ENCODE measurements around the gene GRM7.

The GRM7 gene

GRCh38 chr3:7565574-7565973 is 704.7 kb downstream of the GRM7 start:
- DNase-seq (ENCODE audit: low read depth in 1 of 2, low spot score in 1 of 2) = no peak

GRCh38 chr3:7567160-7567559 is 706.2 kb downstream of the GRM7 start:
- no peak for DNase-seq (ENCODE audit: low read depth in 1 of 2, low spot score in 1 of 2)

GRCh38 chr3:7568526-7569184 is 707.7 kb downstream of the GRM7 start:
- no peak for DNase-seq (ENCODE audit: low read depth in 1 of 2, low spot score in 1 of 2)

- no peak for DNase-seq (ENCODE audit: low read depth in 1 of 2, low spot score in 1 of 2)
These were observed 712.4 kb downstream of the GRM7 start for GRCh38 chr3:7573330-7573729.

DNA sequence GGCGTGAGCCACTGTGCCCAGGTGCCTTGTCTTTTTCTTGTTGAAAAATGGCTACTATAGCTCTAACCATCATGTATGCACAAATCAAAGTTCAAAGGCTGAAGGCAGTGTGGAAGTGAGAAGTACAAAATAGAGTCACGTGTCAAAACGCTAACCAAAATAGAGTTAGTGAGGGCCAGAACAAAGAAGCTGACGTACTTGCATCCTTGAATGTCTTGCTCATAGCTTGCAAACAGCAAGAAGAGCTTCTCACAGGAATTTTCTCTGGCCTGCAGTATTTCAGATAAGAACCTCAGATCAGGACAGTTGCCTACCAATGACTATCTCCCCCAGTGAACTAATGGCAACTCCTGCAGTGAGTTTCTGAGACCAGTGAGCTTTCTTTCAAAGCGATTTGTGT is 713.5 kb downstream of the GRM7 start:
- no peak for DNase-seq (ENCODE audit: low read depth in 1 of 2, low spot score in 1 of 2)

DNA sequence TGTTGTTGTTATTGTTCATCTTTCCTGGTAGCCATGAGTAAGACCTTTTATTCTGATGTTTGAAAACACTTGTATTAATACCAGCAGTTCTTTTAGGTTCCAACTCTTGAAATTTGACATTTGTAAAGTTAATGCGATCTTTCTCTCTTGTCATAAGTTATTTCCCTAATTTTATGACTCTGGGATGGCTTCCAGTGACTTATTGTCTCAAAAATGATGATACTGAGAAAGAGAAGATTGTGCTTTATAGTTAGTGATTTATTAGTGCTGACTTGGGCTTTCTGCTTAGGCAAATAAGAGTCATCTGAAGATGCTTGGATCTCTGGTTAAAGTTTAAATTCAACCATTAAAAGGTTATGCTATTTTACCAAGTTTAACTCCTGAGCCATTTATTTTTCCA is 715.2 kb downstream of the GRM7 start:
- no peak for DNase-seq (ENCODE audit: low read depth in 1 of 2, low spot score in 1 of 2)

- no peak for DNase-seq (ENCODE audit: low read depth in 1 of 2, low spot score in 1 of 2)
These were observed 715.6 kb downstream of the GRM7 start for GRCh38 chr3:7576506-7576905.

DNA sequence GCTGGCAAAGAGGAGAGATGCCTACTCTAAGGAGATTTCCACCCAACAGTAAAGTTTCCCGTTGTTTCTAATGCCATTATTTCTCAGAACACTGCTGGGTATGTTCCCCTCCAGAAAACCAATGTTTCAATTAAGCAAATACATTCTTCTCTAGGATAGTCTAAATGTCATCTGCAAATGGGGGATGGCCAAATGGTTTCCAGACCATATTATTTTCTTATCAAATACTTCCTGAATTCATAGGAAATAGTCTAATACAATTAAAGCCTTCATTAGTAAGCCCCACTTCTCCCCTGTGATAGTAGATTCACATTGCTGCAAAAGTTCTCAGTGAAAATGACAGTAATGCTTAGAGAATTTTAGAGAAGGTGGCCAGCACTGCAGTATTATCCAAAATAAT is 716.6 kb downstream of the GRM7 start:
- no peak for DNase-seq (ENCODE audit: low read depth in 1 of 2, low spot score in 1 of 2)

- DNase-seq (ENCODE audit: low read depth in 1 of 2, low spot score in 1 of 2) = no peak
These were observed 720.9 kb downstream of the GRM7 start for GRCh38 chr3:7581831-7582230.

DNA sequence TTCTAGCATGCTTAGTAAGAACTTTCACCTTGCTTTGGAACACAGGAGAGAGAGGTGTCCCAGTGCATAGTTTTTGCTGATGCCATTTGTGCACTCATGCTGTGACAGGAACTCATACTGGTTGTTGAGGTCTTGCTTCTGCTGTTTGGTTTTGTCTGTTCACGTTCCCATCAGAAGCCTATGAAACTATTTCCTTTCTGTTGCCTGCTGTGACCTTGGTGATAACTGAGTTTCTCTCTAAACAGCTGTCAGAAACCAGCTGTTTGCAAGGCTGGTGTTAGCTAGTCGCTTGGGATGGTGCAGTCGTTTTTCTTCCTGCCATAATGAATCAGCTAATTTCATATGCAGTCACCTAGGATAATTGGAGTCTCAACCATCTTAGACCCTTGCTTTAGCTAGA is 724.1 kb downstream of the GRM7 start:
- no peak for DNase-seq (ENCODE audit: low read depth in 1 of 2, low spot score in 1 of 2)

- no peak for DNase-seq (ENCODE audit: low read depth in 1 of 2, low spot score in 1 of 2)
These were observed 727.3 kb downstream of the GRM7 start for GRCh38 chr3:7588236-7588635.

GRCh38 chr3:7589526-7589925 is 728.6 kb downstream of the GRM7 start:
- DNase-seq (ENCODE audit: low read depth in 1 of 2, low spot score in 1 of 2) = no peak

GRCh38 chr3:7602297-7602696 is 741.4 kb downstream of the GRM7 start:
- DNase-seq (ENCODE audit: low read depth in 1 of 2, low spot score in 1 of 2) = no peak

- DNase-seq (ENCODE audit: low read depth in 1 of 2, low spot score in 1 of 2) = no peak
These were observed 746.2 kb downstream of the GRM7 start for GRCh38 chr3:7607083-7607482.

GRCh38 chr3:7607676-7608075 is 746.8 kb downstream of the GRM7 start:
- DNase-seq (ENCODE audit: low read depth in 1 of 2, low spot score in 1 of 2) = no peak

- no peak for DNase-seq (ENCODE audit: low read depth in 1 of 2, low spot score in 1 of 2)
These were observed 749.7 kb downstream of the GRM7 start for GRCh38 chr3:7610634-7611033.

DNA sequence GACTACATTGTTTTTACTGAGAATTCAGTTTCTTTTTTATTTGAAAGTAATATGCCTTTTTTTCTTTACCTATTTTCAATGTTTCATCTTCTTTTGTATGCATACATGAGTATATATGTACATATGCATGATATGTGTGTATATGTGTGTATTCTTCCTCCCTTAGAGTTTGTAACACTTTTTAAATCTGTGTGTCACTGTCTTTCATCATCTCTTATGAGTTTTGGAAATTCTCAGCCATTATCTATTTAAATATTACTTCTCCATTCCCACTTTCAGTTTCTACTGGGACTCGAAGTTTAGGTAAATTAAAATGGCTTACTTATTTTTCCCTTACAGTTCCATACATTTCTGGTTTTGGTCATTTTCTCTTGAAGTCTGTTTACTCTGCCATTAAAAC is 754.1 kb downstream of the GRM7 start:
- DNase-seq (ENCODE audit: low read depth in 1 of 2, low spot score in 1 of 2) = no peak

DNA sequence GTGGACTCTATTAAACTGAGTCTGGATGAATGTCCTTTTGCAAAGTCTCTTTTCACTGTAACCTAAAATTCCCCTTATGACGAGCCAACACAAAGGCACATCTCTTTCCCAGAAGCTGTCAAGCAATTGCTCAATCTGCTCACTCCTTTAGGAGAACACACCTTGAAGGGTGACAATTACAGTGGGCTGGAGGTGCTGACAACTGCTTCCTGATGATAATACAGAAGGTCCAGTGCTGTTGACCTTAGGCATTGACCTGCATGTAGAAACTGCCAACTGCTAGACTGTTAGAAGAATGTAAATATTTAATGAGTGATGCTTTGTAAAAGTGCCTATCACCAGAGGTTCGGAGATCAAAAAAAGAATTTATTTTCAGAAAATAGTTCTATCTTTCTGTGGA is 757.7 kb downstream of the GRM7 start:
- DNase-seq (ENCODE audit: low read depth in 1 of 2, low spot score in 1 of 2) = no peak

- DNase-seq (ENCODE audit: low read depth in 1 of 2, low spot score in 1 of 2) = no peak
These were observed 759.5 kb downstream of the GRM7 start for GRCh38 chr3:7620401-7620800.

DNA sequence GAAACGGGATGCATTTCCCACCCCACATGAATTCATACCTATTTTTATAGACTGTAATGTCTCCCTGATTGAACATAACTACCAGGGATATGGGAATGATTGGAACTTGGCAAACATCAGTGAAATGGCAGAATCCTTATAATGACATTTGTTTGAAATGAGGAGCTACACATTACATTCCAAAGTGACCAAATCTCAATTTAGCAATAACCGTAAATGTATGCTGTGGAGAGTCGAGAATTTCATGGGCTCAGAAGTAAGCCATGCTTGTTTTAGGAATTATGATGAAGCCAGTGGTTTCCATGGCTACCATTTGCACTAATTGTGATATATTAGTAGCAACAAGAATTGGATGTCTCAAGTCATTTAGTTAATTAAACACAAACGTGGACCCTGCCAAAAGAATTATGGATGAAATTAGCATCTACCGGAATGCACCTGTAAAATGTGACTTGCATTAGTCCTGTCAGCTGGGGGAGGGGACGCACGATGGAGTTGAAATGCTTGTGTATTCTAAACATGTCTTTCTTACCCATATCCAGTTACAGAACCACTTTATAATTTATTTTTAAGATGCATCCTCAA is 760.2 kb downstream of the GRM7 start:
- no peak for DNase-seq (ENCODE audit: low read depth in 1 of 2, low spot score in 1 of 2)

DNA sequence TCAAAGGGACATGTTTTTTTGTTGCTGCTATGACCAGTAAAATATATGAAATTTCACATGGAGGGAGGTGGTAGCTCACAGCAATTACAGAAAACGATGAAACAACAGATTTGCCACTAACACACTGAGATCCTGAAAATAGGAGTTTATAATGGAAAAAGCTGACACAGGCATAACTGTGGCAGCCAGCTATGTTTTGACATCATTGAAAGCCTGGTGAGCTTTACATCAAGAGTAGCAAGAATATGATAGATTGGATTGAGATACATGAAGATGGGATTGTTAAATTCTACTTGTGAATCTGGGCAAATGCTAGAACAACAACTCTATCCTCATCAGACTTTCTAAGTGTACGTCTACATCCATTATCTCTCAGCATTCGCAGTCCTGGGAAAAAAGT is 760.7 kb downstream of the GRM7 start:
- DNase-seq (ENCODE audit: low read depth in 1 of 2, low spot score in 1 of 2) = no peak

DNA sequence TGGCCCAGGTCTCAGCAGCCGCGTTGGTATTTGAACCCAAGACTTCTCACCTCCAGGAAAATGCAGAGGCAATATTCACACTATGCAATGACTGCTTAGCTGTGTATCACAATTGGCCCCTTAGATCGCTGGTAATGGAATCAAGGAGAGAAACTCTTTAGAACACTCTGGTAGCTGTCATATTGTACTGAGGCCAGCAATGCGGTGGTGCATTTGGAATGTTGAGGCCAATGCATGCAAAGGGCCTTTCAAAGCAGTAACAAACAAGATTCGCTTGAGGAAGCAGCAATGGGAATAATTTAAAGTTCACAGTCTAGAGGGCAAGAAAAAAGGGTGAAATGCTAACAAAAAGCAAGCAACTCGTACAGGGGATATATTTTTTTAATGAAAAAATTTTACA is 764.1 kb downstream of the GRM7 start:
- no peak for DNase-seq (ENCODE audit: low read depth in 1 of 2, low spot score in 1 of 2)

- no peak for DNase-seq (ENCODE audit: low read depth in 1 of 2, low spot score in 1 of 2)
These were observed 769.5 kb downstream of the GRM7 start for GRCh38 chr3:7630351-7630911.

Measured in stimulated activated CD4-positive, alpha-beta T cell treated with anti-CD3 and anti-CD28 coated beads, Interleukin-15, amount 100 ng/mL, for 1 hour (primary cell).